Dendritic cell treated with granulocyte-macrophage colony-stimulating factor and Interleukin-4, amounts not matched to agents 40 ng/mL and 50 ng/mL, for 4 days (primary cell): ENCODE measurements around the gene CCDC93.

Experiments
- H3K27ac Mint-ChIP-seq: one replicate; pipeline ENCODE4 v1.8.0; 2022; ENCODE audit warnings: mild to moderate bottlenecking, mixed read lengths
- H3K27me3 Mint-ChIP-seq: one replicate; pipeline ENCODE4 v1.8.0; 2022; ENCODE audit warnings: mild to moderate bottlenecking, mixed read lengths
- H3K36me3 Mint-ChIP-seq: one replicate; pipeline ENCODE4 v1.8.0; 2022; ENCODE audit warnings: low read depth, mixed read lengths
- H3K4me1 Mint-ChIP-seq: one replicate; pipeline ENCODE4 v1.8.0; 2022; ENCODE audit warnings: low read depth, mixed read lengths
- H3K4me3 Mint-ChIP-seq: one replicate; pipeline ENCODE4 v1.8.0; 2022; ENCODE audit warnings: mild to moderate bottlenecking, moderate library complexity, mixed read lengths
- H3K9me3 Mint-ChIP-seq: one replicate; pipeline ENCODE4 v1.8.0; 2022; ENCODE audit warnings: mixed read lengths
- intact Hi-C: fragments of 100-400 bp; cut with micrococcal nuclease; formaldehyde crosslinking; loops from one replicate; pipeline ENCODE4 v1.15.0; 2022

Gene CCDC93

DNA sequence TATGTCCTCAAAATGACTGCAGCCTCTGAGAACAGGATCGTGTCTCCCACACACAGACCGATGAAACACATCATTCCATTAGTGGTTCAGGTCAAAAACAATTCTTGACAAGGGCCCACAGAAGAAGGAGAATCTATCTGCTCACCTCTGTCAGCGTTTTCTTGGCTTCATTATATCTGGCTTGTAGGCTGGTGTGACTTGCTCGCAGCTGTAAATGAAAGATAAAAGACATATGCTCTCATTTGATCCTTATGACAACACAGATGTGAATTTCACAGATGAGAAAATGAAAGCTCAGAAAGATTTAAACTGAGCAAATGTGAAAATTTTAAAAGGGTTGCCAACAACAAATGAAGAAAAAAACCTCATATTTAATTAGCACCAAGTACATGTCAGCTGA lies 61.6 kb downstream of the CCDC93 start:
- intact Hi-C loops, result no loop called here
- Mint-ChIP-seq H3K27ac (no peak overlapping the region), H3K4me3 (no peak overlapping the region), H3K36me3 (peaks cover 95% of the 10 kb centered on the region), H3K27me3 (no peaks in the 10 kb centered on the region), H3K4me1 (no peaks in the 10 kb centered on the region), H3K9me3 (no peaks in the 10 kb centered on the region)

DNA sequence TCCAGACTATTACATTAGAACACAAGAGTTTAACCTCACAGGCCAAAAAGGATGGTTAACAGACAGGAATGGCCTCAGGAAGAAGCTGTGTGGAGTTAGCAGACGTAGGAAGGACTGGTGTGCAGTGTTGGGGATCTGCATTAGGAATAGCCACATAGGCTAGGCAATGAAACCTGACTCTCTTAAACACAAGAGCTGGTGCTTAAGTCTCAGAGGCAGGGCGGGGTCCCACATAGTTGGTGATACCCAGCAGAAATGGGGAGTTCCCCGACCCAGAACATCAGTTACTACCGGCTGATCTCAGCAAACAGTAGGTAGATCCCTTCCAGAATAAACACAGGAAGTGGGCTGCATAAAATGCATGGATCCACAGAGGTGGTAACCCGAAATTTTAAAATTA lies 64.1 kb downstream of the CCDC93 start:
- no peaks in the 10 kb centered on the region for H3K9me3 Mint-ChIP-seq
- H3K4me3 Mint-ChIP-seq, result no peak overlapping the region
- H3K4me1 Mint-ChIP-seq, result no peaks in the 10 kb centered on the region
- H3K36me3 Mint-ChIP-seq, result peaks cover 99% of the 10 kb centered on the region
- H3K27ac Mint-ChIP-seq, result no peak overlapping the region
- intact Hi-C loops, result no loop called here
- H3K27me3 Mint-ChIP-seq, result no peaks in the 10 kb centered on the region

DNA sequence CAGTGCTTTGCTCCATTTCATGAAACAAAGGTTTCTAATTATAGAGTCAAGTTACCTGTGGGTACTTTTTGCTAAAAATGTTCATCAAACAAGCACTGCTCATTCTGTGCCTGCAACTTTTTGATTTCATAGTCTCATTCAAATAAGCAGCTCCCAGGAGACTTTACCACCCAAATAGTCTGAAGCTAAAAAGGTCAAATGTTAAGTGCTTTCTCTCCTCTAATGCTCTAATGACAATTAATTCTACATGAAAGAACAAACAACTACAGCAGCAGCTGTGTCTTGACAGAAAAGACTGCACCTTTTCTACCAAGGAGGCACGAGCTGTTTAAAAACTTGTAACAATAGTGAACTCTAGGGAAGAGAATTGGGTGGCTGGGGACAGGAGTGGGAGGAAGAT lies 65.3 kb downstream of the CCDC93 start:
- Mint-ChIP-seq H3K36me3 (peaks cover 99% of the 10 kb centered on the region), H3K4me3 (no peak overlapping the region), H3K27ac (no peak overlapping the region), H3K9me3 (no peaks in the 10 kb centered on the region), H3K4me1 (no peaks in the 10 kb centered on the region), H3K27me3 (no peaks in the 10 kb centered on the region)
- intact Hi-C loops, result no loop called here

DNA sequence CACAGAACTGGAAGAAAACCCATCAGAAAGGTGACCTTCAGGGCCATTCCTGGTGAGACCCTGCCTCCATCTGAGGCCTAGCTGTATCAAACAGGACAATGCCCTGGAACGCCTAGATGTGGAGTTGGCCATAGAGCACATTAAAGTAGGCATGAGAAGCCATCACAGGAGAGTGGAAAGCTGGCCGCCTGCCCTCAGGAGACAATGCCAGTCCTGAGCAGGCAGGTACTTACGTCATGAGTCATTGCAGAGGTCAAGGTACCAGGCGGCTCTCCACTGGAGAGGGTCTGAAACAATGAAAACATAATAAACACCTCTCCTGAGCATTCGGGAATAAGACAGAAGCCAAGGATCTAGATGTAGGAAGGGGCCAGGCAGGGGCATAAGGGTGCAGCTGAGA lies 68.6 kb downstream of the CCDC93 start:
- Mint-ChIP-seq H3K36me3 (peaks cover 99% of the 10 kb centered on the region), H3K27me3 (no peaks in the 10 kb centered on the region), H3K27ac (no peak overlapping the region), H3K4me1 (no peaks in the 10 kb centered on the region), H3K9me3 (no peaks in the 10 kb centered on the region), H3K4me3 (no peak overlapping the region)
- intact Hi-C loops, result no loop called here

DNA sequence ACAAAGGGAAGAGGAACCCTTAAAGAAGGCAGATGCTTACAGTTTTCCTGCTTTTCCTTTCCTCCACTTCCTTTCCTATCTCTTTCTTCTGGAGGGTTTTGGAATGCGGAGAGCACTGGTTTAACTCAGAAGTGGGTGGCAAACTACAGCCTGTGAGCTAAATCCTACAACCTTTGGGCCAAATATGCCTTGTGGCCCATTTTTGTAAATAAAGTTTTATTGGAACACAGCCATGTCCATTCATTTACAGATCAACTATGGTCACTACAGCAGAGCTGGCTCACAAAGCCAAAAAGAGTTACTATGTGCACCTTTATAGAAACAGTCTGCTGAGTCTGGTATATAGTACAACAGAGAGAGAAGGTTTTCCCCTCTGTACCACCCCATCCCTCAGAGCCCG lies 69.1 kb downstream of the CCDC93 start:
- no peak overlapping the region for H3K4me3 Mint-ChIP-seq
- H3K4me1 Mint-ChIP-seq, result no peaks in the 10 kb centered on the region
- peaks cover 99% of the 10 kb centered on the region for H3K36me3 Mint-ChIP-seq
- no peaks in the 10 kb centered on the region for H3K27me3 Mint-ChIP-seq
- intact Hi-C loops, result no loop called here
- no peak overlapping the region for H3K27ac Mint-ChIP-seq
- no peaks in the 10 kb centered on the region for H3K9me3 Mint-ChIP-seq

DNA sequence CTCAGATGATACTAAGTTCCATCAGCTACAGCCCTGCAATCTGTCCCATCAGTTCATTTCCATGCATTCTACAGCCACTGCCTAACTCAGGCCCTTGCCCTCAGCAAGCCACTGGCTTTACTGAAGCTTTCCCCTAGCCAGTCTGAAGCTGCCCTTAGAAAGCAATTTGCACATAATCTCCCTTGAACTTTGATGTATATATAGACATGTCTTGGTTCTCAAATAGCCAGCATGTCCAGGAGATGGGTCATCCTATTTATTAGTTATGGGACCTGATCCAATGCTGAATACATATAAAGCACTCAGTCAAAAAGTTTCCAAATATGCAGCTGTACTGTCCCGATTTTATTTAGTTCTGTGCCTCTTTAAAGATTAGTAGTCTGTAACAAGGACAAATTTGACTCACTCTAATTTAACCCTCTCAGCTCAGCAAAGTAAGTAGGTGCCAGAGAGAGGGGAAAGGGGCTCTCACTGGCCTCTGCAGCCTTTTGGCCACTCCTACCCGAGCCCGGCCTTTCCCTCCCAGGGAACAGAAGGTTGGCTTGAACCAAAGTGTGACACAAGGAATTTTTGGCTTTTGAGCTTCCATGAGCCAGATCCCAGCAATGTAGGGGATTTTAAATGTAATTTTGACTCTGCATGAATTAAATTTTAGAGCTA lies 70.7 kb downstream of the CCDC93 start:
- H3K4me1 Mint-ChIP-seq, result no peaks in the 10 kb centered on the region

DNA sequence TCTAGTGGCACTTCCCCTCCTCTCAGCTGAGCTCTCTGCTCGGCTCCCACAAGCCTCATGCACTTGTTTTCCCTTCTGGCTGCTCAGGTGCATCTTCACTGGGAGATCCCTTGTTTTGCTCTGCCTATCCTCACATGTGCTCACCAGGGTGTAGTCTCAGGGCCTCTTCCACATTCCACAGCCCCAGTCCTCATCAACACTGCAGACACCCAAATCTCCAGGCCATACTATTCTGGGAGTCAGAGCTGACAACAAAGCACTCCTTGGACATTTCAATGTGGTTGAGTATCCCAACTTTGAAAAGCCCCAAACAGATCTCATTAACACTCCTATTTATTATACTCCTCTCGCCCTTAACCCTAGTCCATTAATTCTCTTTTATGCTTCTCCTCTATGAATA lies 71.3 kb downstream of the CCDC93 start:
- H3K4me3 Mint-ChIP-seq, result no peak overlapping the region
- no peaks in the 10 kb centered on the region for H3K27me3 Mint-ChIP-seq
- no peaks in the 10 kb centered on the region for H3K9me3 Mint-ChIP-seq
- H3K4me1 Mint-ChIP-seq, result no peaks in the 10 kb centered on the region
- intact Hi-C loops, result no loop called here
- H3K27ac Mint-ChIP-seq, result no peak overlapping the region
- peaks cover 100% of the 10 kb centered on the region for H3K36me3 Mint-ChIP-seq

More for the DNA sequence above, 70.7 kb downstream of the CCDC93 start:
- H3K27me3 Mint-ChIP-seq, result no peaks in the 10 kb centered on the region
- peaks cover 100% of the 10 kb centered on the region for H3K36me3 Mint-ChIP-seq
- no peak overlapping the region for H3K27ac Mint-ChIP-seq
- no peak overlapping the region for H3K4me3 Mint-ChIP-seq
- intact Hi-C loops, result no loop called here
- no peaks in the 10 kb centered on the region for H3K9me3 Mint-ChIP-seq

DNA sequence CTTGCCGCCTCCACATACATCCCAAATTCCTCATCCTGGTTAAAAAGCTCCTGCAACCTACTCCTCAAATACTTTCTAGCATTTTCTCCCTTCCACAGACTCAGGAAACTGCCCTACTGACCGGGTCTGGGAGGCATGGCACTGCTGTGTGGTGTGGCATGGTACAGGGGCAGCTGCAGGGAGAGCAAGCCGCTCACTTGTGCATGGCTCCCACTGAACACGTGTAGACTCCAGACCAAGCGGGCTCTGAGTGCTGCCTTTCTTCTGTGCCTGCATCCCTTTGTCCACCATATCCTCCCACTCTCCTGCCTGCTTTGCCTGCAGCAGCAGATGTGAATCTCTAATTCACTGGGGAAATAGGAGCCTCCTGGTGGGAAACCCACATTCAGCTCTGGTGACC lies 72.2 kb downstream of the CCDC93 start:
- no peaks in the 10 kb centered on the region for H3K4me1 Mint-ChIP-seq
- no peak overlapping the region for H3K4me3 Mint-ChIP-seq
- intact Hi-C loops, result no loop called here
- peaks cover 100% of the 10 kb centered on the region for H3K36me3 Mint-ChIP-seq
- no peaks in the 10 kb centered on the region for H3K9me3 Mint-ChIP-seq
- no peaks in the 10 kb centered on the region for H3K27me3 Mint-ChIP-seq
- H3K27ac Mint-ChIP-seq, result no peak overlapping the region

DNA sequence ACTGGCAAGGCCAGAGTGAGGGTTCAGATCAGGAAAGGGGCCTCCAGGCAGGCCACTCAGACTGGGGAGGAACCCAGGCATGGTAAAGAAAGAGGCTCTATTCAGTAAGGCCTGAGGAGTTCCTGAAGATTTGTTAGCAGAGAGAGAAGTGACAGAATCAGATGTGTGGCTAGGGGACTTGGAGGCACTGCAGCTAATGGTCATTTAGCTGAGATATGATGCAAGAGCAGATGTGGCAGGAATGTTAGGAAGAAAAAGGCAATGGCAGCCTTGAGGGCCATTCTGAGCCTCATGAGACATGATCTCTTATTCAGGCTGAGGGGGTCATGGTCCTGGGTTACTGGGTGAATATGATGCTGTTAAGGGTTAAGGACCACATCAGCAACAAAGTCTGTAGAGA lies 73.4 kb downstream of the CCDC93 start:
- Mint-ChIP-seq H3K36me3 (peaks cover 100% of the 10 kb centered on the region), H3K4me3 (no peak overlapping the region), H3K27ac (no peak overlapping the region), H3K27me3 (no peaks in the 10 kb centered on the region), H3K4me1 (no peaks in the 10 kb centered on the region), H3K9me3 (no peaks in the 10 kb centered on the region)
- intact Hi-C loops, result no loop called here

DNA sequence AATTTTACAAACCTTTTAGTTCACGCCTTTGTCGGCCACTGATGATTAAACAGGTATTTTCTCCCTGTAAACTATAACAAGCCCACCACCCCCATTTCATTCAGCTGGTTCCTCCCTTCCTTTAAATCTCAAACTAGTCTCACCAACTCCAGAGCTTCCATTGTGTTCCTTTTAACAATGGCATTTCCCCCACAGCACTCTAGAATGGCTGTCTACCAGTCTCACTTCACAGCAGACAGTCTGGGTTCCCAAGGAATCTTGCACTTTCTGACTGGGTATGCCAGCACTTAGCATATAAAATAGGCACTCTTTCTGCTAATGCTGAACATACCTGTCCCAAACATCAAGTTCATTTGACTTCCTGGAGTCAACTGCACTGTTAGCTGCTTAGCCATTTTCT lies 75.3 kb downstream of the CCDC93 start:
- peaks cover 100% of the 10 kb centered on the region for H3K36me3 Mint-ChIP-seq
- intact Hi-C loops, result loop anchor here (5.0 to 10.0 kb wide), 2 partner anchors 34 to 114 kb away; no protein-coding TSS in a partner anchor
- H3K4me3 Mint-ChIP-seq, result no peak overlapping the region
- no peaks in the 10 kb centered on the region for H3K9me3 Mint-ChIP-seq
- no peak overlapping the region for H3K27ac Mint-ChIP-seq
- H3K4me1 Mint-ChIP-seq, result no peaks in the 10 kb centered on the region
- no peaks in the 10 kb centered on the region for H3K27me3 Mint-ChIP-seq

DNA sequence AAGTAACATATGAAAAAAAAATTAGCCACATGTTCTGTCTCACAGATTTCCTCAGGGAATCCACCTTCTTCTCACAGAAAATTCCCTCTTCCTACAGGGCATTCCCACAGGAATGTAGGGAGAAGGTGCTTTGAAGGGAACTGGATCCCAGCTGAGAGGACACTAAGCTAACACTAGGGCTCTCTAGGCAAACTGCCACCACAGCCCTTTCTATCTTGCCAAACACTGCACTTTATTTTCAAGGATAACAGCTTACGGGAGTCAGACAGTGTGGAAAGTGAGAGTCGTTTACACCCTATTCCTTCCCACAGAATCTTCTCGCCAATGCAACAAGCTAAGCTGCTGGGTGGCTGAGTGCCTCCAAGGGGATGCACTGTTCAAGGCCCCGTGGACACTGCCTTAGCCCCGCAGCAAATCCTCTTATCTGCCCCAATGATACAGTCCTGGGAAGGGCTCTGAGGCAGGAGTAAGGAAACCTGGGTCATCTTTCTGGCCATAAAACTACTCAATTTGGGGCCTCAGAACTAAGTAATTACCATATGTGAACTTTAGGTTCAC lies 76.9 kb downstream of the CCDC93 start:
- H3K9me3 Mint-ChIP-seq, result no peaks in the 10 kb centered on the region
- no peak overlapping the region for H3K27ac Mint-ChIP-seq
- intact Hi-C loops, result loop anchor here (5.0 to 10.0 kb wide), 2 partner anchors 35 to 112 kb away; no protein-coding TSS in a partner anchor
- H3K27me3 Mint-ChIP-seq, result no peaks in the 10 kb centered on the region
- no peak overlapping the region for H3K4me3 Mint-ChIP-seq
- no peaks in the 10 kb centered on the region for H3K4me1 Mint-ChIP-seq
- H3K36me3 Mint-ChIP-seq, result peaks cover 100% of the 10 kb centered on the region

DNA sequence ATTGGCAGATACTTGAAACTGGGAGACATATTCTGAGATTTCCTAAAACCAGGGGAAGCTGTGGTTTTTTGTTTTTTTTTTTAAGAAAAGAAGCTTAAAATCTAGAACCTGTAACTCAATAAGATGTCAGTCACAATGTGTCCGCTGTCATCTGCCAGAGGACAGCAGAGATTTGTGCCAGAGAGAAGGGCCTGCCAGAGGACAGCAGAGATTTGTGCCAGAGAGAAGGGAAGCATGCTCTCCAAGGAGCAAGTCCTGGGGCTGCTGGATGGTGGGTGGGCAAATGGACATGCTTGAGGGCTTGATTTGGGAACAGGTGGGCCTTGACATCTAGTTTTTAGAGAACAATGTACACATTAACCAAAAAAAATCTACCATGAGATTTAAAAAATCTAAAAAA lies 77.9 kb downstream of the CCDC93 start:
- Mint-ChIP-seq H3K27me3 (no peaks in the 10 kb centered on the region), H3K27ac (no peak overlapping the region), H3K4me3 (no peak overlapping the region), H3K9me3 (no peaks in the 10 kb centered on the region), H3K4me1 (no peaks in the 10 kb centered on the region), H3K36me3 (peaks cover 100% of the 10 kb centered on the region)
- intact Hi-C loops, result loop anchor here (5.0 to 10.0 kb wide), 2 partner anchors 36 to 111 kb away; no protein-coding TSS in a partner anchor

DNA sequence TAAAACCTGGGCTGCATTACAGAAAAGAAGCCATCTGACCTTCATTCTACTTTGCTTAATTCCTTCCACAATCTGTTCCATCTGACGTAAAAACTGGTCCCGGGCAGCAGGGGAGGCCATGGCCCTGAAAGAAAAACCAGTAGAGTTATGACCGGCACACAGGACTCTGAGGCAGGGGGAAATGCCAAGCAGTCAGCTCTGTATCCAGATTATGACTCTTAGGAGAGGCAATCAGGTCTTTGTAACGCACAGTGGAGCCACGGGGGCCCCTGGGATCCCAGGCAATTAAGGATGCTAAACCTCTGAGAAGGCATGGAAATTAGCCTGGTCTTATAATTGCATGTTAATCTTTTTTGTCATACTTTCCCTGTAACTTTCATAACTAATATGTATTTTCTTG lies 78.4 kb downstream of the CCDC93 start:
- Mint-ChIP-seq H3K4me3 (no peak overlapping the region), H3K4me1 (no peaks in the 10 kb centered on the region), H3K9me3 (no peaks in the 10 kb centered on the region), H3K27ac (no peak overlapping the region), H3K36me3 (peaks cover 100% of the 10 kb centered on the region), H3K27me3 (no peaks in the 10 kb centered on the region)
- intact Hi-C loops, result loop anchor here (5.0 to 10.0 kb wide), 2 partner anchors 37 to 111 kb away; no protein-coding TSS in a partner anchor

DNA sequence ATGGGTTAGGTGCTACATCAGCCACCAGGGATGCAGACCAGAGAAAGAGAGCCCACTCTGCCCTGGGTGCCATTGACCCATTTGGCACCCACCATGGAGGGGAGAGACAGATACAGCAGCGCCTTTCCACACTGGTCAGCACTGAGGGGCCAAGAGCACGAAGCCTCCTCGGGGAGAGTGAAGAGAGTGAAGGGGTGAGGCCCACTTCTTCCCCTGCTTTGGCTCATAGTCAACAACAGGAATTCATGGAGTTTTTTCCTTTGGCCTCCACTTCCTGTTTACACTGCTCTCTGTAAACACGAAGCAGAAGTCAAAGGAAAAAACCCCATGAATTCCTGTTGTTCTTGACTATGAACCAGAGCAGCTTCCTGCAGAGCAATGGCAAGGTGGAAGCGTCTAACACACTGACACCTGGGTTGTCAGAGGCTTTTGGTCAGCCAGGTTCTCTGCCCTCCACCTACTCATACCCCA lies 80.0 kb downstream of the CCDC93 start:
- Mint-ChIP-seq H3K36me3 (peaks cover 100% of the 10 kb centered on the region), H3K4me3 (no peak overlapping the region), H3K9me3 (peaks cover 9% of the 10 kb centered on the region), H3K27me3 (no peaks in the 10 kb centered on the region), H3K4me1 (no peaks in the 10 kb centered on the region), H3K27ac (no peak overlapping the region)
- intact Hi-C loops, result loop anchor here (10.0 kb wide), 1 partner anchor 109 kb away; no protein-coding TSS in a partner anchor
